ENCODE results near the gene ACKR3. TPM values are rescaled to one million over a fixed set of nuclear protein-coding genes. Genes with fewer than 3 reads are reported as not detected.
A peak's percentile ranks its signal among the peaks of the same experiment; 100 is the strongest.

Gene ACKR3
- total and polyA plus RNA-seq, 2 donors (not counting 1 experiment from before 2014, with no cell fraction given) = 0.17 to 1.5 TPM

- Histone ChIP-seq H2AFZ (ENCODE audit: low read length) (no peak overlapping the region), H3K36me3 (ENCODE audit: control insufficient read depth, insufficient read depth, low read length) (no peaks in the 10 kb centered on the region), H4K20me1 (ENCODE audit: control insufficient read depth, extremely low read depth, insufficient read depth, low read length) (no peaks in the 10 kb centered on the region), H3K79me2 (ENCODE audit: control insufficient read depth, insufficient read depth, low read length) (no peaks in the 10 kb centered on the region), H3K27ac (ENCODE audit: insufficient read depth, low read length) (no peak overlapping the region), H3K9me3 (ENCODE audit: control insufficient read depth, insufficient read depth, low read depth, low read length) (no peaks in the 10 kb centered on the region), H3K4me1 (ENCODE audit: control insufficient read depth, extremely low read depth, insufficient read depth, low read length) (no peaks in the 10 kb centered on the region), H3K9ac (ENCODE audit: insufficient read depth, low read length) (no peak overlapping the region), H3K27me3 (ENCODE audit: control insufficient read depth, insufficient read depth, low read length) (no peaks in the 10 kb centered on the region), H3K4me3 (replicated peaks in 1 of 4; ENCODE audit: control extremely low read depth in 1 of 4, insufficient read depth in 1 of 4, low read depth in 3 of 4, low read length in 4 of 4) (no peak overlapping the region), H3K4me2 (ENCODE audit: extremely low read depth, insufficient read depth, low read length) (no peak overlapping the region)
- peak; percentile 18 to 56 for DNase-seq (ENCODE audit: low read depth in 2 of 2)
- TF ChIP-seq EZH2 (IDR thresholded peaks at IDR 0.05; ENCODE audit: low read length, missing control alignments) = no peak
Measured at GRCh38 chr2:236525411-236525997, 44.1 kb upstream of the ACKR3 start.

GRCh38 chr2:236526455-236527158 is 43.0 kb upstream of the ACKR3 start:
- Histone ChIP-seq H3K27me3 (ENCODE audit: control insufficient read depth, insufficient read depth, low read length) (no peaks in the 10 kb centered on the region), H3K27ac (ENCODE audit: insufficient read depth, low read length) (no peak overlapping the region), H3K4me2 (ENCODE audit: extremely low read depth, insufficient read depth, low read length) (no peak overlapping the region), H4K20me1 (ENCODE audit: control insufficient read depth, extremely low read depth, insufficient read depth, low read length) (no peaks in the 10 kb centered on the region), H3K36me3 (ENCODE audit: control insufficient read depth, insufficient read depth, low read length) (no peaks in the 10 kb centered on the region), H2AFZ (ENCODE audit: low read length) (no peak overlapping the region), H3K79me2 (ENCODE audit: control insufficient read depth, insufficient read depth, low read length) (no peaks in the 10 kb centered on the region), H3K4me3 (replicated peaks in 1 of 4; ENCODE audit: control extremely low read depth in 1 of 4, insufficient read depth in 1 of 4, low read depth in 3 of 4, low read length in 4 of 4) (no peak overlapping the region), H3K4me1 (ENCODE audit: control insufficient read depth, extremely low read depth, insufficient read depth, low read length) (no peaks in the 10 kb centered on the region), H3K9me3 (ENCODE audit: control insufficient read depth, insufficient read depth, low read depth, low read length) (no peaks in the 10 kb centered on the region), H3K9ac (ENCODE audit: insufficient read depth, low read length) (no peak overlapping the region)
- TF ChIP-seq CTCF (conservative IDR thresholded peaks at IDR 0.05 in 1 of 2, IDR thresholded peaks at IDR 0.05 in 1 of 2; ENCODE audit: low read depth in 1 of 2, low read length in 2 of 2) = no peak
- TF ChIP-seq EZH2 (IDR thresholded peaks at IDR 0.05; ENCODE audit: low read length, missing control alignments) = no peak
- peak in 1 of 2 donors; percentile 25 for DNase-seq (ENCODE audit: low read depth in 2 of 2)

GRCh38 chr2:236527159-236527630 is 42.4 kb upstream of the ACKR3 start:
- Histone ChIP-seq H3K4me1 (ENCODE audit: control insufficient read depth, extremely low read depth, insufficient read depth, low read length) (no peaks in the 10 kb centered on the region), H3K9me3 (ENCODE audit: control insufficient read depth, insufficient read depth, low read depth, low read length) (no peaks in the 10 kb centered on the region), H3K4me2 (ENCODE audit: extremely low read depth, insufficient read depth, low read length) (no peak overlapping the region), H3K79me2 (ENCODE audit: control insufficient read depth, insufficient read depth, low read length) (no peaks in the 10 kb centered on the region), H3K36me3 (ENCODE audit: control insufficient read depth, insufficient read depth, low read length) (no peaks in the 10 kb centered on the region), H3K27me3 (ENCODE audit: control insufficient read depth, insufficient read depth, low read length) (no peaks in the 10 kb centered on the region), H3K4me3 (replicated peaks in 1 of 4; ENCODE audit: control extremely low read depth in 1 of 4, insufficient read depth in 1 of 4, low read depth in 3 of 4, low read length in 4 of 4) (no peak overlapping the region), H3K9ac (ENCODE audit: insufficient read depth, low read length) (no peak overlapping the region), H3K27ac (ENCODE audit: insufficient read depth, low read length) (no peak overlapping the region), H4K20me1 (ENCODE audit: control insufficient read depth, extremely low read depth, insufficient read depth, low read length) (no peaks in the 10 kb centered on the region), H2AFZ (ENCODE audit: low read length) (no peak overlapping the region)
- TF ChIP-seq CTCF (conservative IDR thresholded peaks at IDR 0.05 in 1 of 2, IDR thresholded peaks at IDR 0.05 in 1 of 2; ENCODE audit: low read depth in 1 of 2, low read length in 2 of 2) (no peak), EZH2 (IDR thresholded peaks at IDR 0.05; ENCODE audit: low read length, missing control alignments) (no peak)
- peak; percentile 8 to 57 for DNase-seq (ENCODE audit: low read depth in 2 of 2)
